Lower leg skin (tissue), 3 donors: Measurements from ENCODE around the gene EMC8.

Experiments
- CTCF ChIP-seq, 3 donors: fragments of 450-650 bp; IDR thresholded peaks; one replicate each; pipeline ENCODE4 v1.5.1; 2016; ENCODE audit warnings: antibody characterized with exemption in 3 of 3, mild to moderate bottlenecking in 3 of 3, moderate library complexity in 2 of 3
- POLR2A ChIP-seq, 2 donors: fragments of 450-650 bp; IDR thresholded peaks; one replicate each; pipeline ENCODE4 v1.6.1; 2016 to 2017; ENCODE audit warnings: antibody characterized with exemption in 2 of 2, mild to moderate bottlenecking in 1 of 2, moderate library complexity in 1 of 2

- TF ChIP-seq CTCF (IDR thresholded peaks at IDR 0.05) (no peak), POLR2A (IDR thresholded peaks at IDR 0.05) (no peak)
Measured at GRCh38 chr16:85842435-85842834, 43.1 kb upstream of the EMC8 start.
